ENCODE measurements around the gene BBLN. TPM values are rescaled to one million over a fixed set of nuclear protein-coding genes. Genes with fewer than 3 reads are reported as not detected.

Gene BBLN
- total RNA-seq, 3 donors from 2014 or later: 71.0 to 72.7 (median 71.6) TPM

DNA sequence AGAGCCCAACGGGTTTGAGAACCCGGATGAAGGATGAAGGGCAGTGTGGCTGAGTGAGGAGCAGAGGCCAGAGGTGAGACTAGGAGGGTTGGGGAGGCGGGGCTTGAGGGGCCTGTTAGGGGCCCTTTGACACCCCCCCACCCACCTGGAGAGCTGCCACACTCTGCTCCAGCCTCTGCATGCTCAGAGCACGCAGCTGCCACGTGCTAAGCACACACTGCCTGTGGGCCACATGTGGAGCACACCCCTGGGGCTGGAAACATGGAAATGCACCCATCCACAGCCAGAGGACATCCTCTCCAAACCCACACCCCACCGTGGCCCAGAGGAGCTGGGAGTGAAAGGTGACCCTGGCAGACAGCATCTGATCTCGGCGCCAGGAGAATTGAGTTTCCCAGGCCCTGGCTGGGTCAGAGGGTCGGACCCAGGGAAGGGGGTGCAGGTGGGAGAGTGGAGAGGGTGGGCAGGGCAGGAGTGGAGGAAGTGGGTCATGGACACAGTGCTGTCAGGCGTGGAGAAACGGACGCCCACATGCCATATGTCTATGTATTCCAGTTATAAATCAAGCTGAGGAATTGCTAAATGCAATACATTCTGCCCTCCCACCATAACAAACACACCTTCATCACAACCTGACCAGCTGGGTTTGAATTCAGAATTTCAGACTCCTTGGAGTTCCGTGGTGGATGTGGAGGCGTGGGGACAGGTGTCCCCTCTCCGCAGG, 49.0 kb downstream of the BBLN start:
- H3K4me1 Mint-ChIP-seq (ENCODE audit: low read depth): peaks cover 3% of the 10 kb centered on the region
- peaks cover 23% of the 10 kb centered on the region for H3K27me3 Mint-ChIP-seq (ENCODE audit: low read depth)
- ATAC-seq: no peak
- no peak overlapping the region for H3K4me3 Mint-ChIP-seq
- H3K9me3 Mint-ChIP-seq: no peaks in the 10 kb centered on the region
- DNase-seq: no peak
- H3K36me3 Mint-ChIP-seq (ENCODE audit: insufficient read depth): no peaks in the 10 kb centered on the region

DNA sequence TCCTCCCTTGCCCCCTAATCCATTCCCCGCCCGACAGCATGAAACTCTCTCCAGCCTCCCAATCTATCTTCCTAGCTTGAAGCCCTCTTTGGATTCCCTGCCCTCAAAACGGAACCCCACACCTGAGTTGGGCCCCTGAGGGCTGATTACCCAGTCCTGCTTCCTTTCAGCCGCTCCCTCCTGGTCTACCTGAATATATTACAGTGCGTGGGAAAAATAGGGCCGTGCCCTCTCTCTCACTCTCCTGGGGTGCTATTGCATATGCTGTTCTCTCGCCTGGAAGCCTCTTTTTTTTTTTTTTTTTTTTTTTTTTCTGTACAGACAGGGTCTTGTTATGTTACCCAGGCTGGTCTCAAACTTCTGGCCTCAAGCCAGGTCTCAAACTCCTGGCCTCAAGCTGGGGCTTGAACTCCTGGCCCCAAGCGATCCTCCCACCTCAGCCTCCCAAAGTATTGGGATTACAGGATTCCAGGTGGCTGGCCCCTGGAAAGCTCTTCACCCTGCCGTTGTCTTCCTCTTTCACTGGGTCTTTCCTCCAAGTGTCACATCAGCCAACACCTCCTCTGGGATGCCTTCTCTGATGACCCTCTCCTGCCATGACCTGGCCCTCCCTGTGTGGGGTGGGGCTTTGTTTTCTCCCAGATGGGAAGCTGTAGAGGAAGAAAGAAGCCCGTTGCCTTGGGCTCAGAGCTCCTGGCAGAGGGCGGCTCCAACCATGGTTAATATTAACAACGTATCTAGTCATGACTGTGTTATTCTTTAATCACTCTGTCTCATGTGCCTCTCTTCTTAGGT, 51.3 kb downstream of the BBLN start:
- no peaks in the 10 kb centered on the region for H3K36me3 Mint-ChIP-seq (ENCODE audit: insufficient read depth)
- ATAC-seq (no peak), DNase-seq (no peak)
- H3K27me3 Mint-ChIP-seq (ENCODE audit: low read depth): peaks cover 9% of the 10 kb centered on the region
- H3K9me3 Mint-ChIP-seq: no peaks in the 10 kb centered on the region
- no peak overlapping the region for H3K4me3 Mint-ChIP-seq
- no peaks in the 10 kb centered on the region for H3K4me1 Mint-ChIP-seq (ENCODE audit: low read depth)

DNA sequence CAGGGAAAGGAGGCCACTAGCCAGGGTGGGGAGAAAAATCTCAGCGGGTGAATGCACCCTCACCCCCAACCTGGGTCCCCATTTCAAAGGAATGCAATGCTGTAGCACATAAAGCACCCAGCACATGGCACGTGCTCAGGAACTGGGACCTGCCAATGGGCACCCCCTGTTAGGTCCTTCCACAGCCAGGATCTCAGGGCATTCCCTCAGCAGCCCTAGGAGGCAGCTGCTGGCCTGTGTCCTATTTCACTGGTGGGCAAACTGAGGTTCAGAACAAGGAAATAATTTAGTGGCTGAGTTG, 51.9 kb downstream of the BBLN start:
- peaks cover 8% of the 10 kb centered on the region for H3K27me3 Mint-ChIP-seq (ENCODE audit: low read depth)
- H3K36me3 Mint-ChIP-seq (ENCODE audit: insufficient read depth): no peaks in the 10 kb centered on the region
- DNase-seq (no peak), ATAC-seq (no peak)
- H3K4me3 Mint-ChIP-seq: no peak overlapping the region
- no peaks in the 10 kb centered on the region for H3K4me1 Mint-ChIP-seq (ENCODE audit: low read depth)
- H3K9me3 Mint-ChIP-seq: no peaks in the 10 kb centered on the region

Other genes starting within 250 kb of the BBLN start
- 10 to 100 TPM; 22.0 to 25.7 (median 24.7) TPM for gene ST6GALNAC4, start 243.2 kb upstream of the BBLN start, total RNA-seq
- 1 to 10 TPM; 2.3 to 3.5 (median 2.8) TPM for gene PIP5KL1, start 229.5 kb upstream of the BBLN start, total RNA-seq
- gene DPM2, start 222.4 kb upstream of the BBLN start, total RNA-seq: 10 to 100 TPM; 89.6 to 91.5 (median 89.9) TPM
- 10 to 100 TPM; 75.5 to 87.3 (median 86.0) TPM for gene EEIG1, start 179.3 kb upstream of the BBLN start, total RNA-seq
- gene NAIF1, start 92.9 kb upstream of the BBLN start, total RNA-seq: 10 to 100 TPM in 1 of 3 donors, 1 to 10 TPM in 2; 9.5 to 11.2 (median 9.7) TPM
- 10 to 100 TPM; 13.9 to 16.3 (median 15.6) TPM for gene SLC25A25, start 92.0 kb upstream of the BBLN start, total RNA-seq
- gene PTGES2, start 32.5 kb upstream of the BBLN start, total RNA-seq: 100 to 1,000 TPM; 123 to 132 (median 123) TPM
- not detected for gene LCN2, start 10.8 kb upstream of the BBLN start, total RNA-seq
- 100 to 1,000 TPM; 117 to 128 (median 124) TPM for gene CIZ1, start 31.3 kb downstream of the BBLN start, total RNA-seq
- under 1 TPM; 0.32 to 0.43 (median 0.40) TPM for gene DNM1, start 43.1 kb downstream of the BBLN start, total RNA-seq
- gene GOLGA2, start 115.7 kb downstream of the BBLN start, total RNA-seq: 10 to 100 TPM; 39.4 to 48.2 (median 46.5) TPM
- 10 to 100 TPM; 18.6 to 19.5 (median 19.1) TPM for gene SWI5, start 116.0 kb downstream of the BBLN start, total RNA-seq
- gene TRUB2, start 162.2 kb downstream of the BBLN start, total RNA-seq: 10 to 100 TPM; 64.6 to 71.7 (median 69.7) TPM
- gene COQ4, start 162.6 kb downstream of the BBLN start, total RNA-seq: 10 to 100 TPM; 60.7 to 63.9 (median 62.4) TPM
- gene SLC27A4, start 180.3 kb downstream of the BBLN start, total RNA-seq: 10 to 100 TPM; 51.3 to 59.0 (median 56.0) TPM
- 100 to 1,000 TPM in 2 of 3 donors, 10 to 100 TPM in 1; 93.3 to 106 (median 104) TPM for gene URM1, start 211.1 kb downstream of the BBLN start, total RNA-seq

Measured in activated T-cell treated with anti-CD3 and anti-CD28 coated beads, Interleukin-2, amount 50 U/mL, for 4 hours (primary cell).